T-helper 2 cell (primary cell): ENCODE measurements around the gene UAP1.
"Not testable (repeated sequence)": the region's sequence is repeated elsewhere in the genome, so short reads cannot be mapped to it uniquely, and the experiment has no call there.

ENCODE experiments used
- DNase-seq, 5 experiments: peaks; one replicate each; pipeline versions ENCODE4 v3.0.0 to v3.0.0-alpha.2; 2012 to 2022

UAP1 gene

DNA sequence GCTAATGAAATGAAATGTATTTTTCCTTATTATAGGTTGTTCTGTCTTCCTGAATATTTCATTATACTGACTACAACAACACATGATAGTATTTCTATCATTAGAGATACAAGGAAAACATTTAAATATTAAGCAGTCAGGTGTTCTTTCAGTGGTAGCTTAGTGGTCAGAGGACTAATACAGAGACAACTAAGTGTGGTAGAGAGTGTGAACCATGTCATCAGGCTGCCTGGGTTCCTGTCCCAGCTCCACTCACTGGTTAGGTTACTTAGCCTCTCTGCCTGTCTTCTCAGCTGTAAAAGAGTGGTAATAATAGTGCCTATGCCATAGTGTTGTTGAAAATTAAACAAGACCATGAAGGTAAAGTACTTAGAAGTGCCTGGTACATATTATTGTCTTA is 3.9 kb downstream of the UAP1 start:
- DNase-seq: peak in 1 of 5 experiments; percentile 9

DNA sequence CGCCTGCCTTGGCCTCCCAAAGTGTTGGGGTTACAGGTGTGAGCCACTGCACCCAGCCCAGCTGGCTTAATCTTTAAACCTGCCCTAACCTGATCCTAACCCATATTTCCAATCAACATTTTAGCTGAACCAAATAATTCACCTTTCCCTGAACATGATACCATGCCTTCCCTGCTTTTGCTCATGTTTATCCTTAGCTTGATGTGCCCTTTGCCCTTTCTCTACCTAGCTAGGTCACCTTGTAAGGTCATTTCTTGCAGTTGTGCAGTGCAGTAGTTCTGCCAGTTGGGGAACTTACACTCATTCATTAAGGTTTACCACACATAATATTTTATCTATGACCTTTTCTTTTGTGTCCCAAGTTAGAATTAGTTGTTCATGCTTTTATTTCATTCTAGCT is 5.3 kb downstream of the UAP1 start:
- DNase-seq: no peak

DNA sequence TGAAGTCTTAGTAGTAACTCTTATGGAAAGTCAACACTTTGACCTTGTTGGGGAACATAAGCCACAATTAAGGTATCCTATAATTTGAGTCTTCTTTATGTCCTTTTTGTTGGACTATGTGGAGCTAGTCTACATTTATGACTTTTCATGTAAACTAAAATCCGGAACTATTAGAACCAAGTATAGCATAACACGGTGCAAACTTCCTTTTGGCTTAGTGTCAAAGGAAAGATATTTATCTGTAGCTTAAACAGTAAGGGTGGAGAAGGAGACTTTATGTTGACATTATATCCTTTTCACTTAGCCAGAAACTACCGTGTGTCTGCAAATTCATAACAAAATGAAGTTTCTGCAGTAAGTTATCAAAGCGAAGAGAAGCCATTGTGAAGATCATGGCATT is 7.3 kb downstream of the UAP1 start:
- DNase-seq: no peak

DNA sequence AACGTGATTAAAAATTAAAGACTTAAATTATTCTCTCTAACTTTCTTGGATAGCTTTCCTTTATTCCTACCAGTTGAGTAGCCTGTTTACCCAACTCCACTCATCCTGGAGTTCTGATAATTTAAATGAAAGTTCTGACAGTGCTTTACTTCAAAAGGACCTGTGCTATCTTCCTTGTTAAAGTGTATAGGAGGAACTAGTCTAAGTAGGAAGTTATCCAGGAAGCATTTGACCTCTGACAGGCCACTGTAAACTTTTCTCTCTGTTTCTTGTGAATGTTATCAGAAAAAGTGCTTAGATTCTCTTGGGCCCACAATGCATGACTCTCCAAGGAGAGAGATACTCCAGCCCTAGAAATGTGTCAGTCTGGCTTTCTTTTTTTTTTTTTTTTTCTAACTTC is 9.2 kb downstream of the UAP1 start:
- no peak for DNase-seq

DNA sequence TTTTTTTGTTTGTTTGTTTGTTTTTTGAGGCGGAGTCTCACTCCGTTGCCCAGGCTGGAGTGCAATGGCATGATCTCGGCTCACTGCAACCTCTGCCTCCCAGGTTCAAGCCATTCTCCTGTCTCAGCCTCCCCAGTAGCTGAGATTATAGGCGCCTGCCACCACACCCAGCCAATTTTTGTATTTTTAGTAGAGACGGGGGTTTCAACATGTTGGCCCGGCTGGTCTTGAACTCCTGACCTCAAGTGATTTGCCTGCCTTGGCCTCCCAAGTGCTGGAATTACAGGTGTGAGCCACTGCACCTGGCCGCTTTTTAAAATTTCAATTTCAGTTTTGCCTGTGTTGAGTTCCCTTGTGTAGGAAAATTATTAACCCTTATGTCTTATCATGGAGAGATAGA is 9.6 kb downstream of the UAP1 start:
- DNase-seq: not testable (repeated sequence)

DNA sequence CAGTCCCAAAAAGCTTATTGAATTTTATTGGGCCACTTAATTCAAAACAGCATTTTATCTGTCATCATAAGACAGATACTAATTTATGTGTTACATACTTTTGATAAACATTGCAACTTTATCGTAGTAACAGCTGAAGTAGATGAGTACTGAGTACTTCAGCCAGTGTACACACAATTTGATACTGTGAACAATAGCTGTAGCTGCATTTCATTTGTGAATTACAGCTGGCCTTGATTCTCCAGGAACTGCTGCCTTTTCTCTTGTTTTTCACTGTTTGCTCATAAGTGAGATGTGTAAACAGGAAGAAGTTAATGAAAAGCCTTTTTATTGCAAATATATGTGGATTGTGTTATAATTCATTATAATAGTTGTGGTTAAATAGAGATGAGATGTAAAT is 10.2 kb downstream of the UAP1 start:
- no peak for DNase-seq

DNA sequence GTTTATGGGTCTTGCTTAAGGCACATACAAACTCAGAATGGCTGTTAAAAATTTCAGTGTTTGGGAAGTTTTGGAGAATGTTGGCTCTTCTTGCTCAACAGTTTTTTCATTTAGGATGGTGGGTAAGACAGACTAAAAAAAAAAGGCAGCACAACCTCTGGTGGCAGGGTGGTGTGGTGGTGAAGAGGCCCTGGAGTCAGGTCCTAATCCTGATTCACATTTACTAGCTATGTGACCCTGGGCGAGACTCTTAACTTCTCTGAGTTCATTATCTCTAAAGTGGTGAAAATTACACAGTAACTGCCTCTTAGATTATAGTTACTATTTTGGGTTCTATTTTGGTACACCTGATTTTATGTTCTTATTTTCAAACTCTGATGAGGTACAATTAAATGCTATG is 11.6 kb downstream of the UAP1 start:
- DNase-seq: no peak

DNA sequence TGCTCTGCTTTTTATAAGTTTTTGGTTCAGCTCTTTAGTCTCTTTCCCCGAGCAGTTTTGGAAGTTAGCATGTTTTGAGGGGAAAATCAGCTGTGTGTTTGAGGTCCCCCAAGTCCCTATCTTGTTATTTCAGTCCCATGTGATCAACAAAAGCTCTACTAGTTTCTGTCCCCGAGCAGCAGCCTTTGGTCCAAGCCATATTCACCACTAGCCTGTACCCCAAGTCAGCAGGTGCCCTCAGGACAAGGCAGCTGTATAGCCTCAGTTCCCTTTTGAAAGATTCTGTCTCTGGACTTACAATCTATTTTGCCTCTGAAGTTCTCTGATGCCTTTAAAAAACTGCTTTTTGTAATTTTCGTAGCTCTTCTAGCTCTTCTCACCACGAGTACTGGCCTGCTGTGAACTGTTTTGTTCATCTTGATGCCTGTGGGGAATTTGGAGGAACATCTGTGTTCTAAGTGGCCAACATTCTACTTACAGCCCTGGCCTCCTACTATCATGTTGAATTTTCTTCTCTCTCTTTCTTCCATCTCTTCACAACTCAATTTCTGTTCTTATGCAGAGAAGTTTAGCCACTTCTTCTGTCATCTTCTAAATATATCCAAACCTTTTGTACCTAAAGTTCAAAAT is 16.7 kb downstream of the UAP1 start:
- DNase-seq: no peak

DNA sequence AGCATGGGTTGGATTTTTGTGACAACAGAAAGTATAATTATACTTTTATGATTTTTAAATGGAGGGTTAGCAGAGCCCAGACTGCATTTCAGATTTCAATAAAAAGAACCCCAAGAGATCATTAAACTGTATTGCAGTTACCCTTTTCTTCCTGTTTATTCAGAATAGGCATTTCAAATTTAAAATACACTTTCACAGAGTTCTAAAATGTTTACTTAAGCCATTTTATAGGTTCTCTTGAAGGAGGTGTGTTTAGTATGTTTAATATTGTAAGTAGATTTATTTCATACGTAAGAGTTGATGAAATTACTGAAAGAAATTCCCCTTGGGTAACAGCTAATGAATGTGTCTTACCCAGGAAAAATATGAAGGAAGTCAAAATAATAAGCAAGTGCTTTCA is 17.4 kb downstream of the UAP1 start:
- DNase-seq: no peak

DNA sequence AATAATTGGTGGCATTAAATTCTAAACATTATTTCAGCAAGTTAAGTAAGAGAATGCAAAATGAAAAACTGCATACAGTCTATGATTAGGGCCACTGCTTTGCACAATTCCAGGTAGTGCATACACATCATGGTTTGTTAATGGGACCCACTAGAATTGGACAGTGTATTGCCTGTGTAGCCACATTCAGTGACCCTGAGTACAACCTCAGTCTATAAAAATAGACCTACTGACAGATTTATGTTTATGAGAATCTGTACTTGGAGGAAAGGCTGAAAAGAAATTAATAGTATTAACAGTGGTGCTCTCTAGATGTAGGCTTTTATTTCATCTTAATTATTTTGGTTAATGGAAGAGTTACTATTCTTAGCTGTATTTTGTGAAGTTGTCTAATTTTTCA is 18.8 kb downstream of the UAP1 start:
- DNase-seq: no peak

DNA sequence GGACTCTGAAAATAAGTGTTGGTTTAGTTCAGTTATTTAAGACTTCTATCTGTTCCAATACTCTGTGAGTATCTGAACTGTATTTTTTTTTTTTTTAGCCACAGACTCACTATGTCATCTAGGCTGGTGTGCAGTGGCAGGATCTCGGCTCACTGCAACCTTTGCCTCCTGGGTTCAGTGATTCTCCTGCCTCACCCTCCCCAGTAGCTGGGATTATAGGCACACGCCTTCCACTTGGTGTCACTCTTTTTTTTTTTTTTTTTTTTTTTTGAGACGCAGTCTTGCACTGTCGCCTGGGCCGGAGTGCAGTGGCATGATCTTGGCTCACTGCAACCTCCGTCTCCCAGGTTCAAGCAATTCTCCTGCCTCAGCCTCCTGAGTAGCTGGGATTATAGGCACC is 21.4 kb downstream of the UAP1 start:
- not testable (repeated sequence) for DNase-seq

DNA sequence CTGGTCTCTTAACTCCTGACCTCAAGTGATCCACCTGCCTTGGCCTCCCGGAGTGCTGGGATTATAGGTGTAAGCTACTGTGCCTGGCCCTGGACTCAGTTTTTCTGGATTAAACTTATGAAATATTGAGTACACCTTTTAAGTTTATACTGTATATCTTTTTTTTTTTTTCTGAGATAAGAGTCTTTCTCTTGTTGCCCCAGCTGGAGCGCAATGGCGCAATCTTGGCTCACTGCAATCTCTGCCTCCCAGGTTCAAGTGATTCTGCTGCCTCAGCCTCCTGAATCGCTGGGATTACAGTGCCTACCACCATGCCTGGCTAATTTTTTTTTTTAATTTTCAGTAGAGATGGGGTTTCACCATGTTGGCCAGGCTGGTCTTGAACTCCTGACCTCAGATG is 23.6 kb downstream of the UAP1 start:
- not testable (repeated sequence) for DNase-seq

DNA sequence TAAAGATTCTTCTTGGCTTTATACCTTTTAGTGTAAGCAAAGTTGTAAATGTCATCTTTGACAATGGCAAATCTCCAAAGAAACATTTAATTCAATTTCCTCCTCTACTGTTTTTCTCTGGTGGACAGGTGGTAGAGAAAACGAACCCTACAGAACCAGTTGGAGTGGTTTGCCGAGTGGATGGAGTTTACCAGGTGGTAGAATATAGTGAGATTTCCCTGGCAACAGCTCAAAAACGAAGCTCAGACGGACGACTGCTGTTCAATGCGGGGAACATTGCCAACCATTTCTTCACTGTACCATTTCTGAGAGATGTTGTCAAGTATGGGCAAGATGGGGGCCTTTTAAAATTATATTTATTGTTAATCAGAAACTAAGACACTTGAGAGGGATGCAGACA is 25.8 kb downstream of the UAP1 start:
- no peak for DNase-seq

DNA sequence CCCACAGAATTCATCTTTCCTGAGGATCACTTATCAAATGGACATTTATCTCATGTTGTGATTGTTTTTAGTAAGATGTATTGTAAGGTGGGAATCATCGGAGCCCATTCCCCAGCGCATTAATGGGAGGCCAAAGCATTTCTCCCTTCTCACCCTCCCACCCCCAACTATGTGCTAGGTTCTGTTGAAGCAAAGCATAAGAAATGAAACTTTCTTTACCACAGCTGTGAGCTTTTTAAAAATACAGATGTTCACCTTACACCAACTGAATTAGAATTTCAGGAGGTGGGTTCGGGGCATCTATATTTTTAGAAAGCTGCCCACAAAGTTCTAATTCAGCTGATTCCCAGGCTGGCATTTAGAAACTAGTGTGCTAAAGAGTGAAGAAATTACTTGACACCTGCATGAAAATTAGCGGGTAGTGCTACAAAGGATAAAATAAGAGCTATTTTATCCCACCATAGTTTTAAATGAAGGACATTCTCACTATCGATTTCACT is 26.3 kb downstream of the UAP1 start:
- DNase-seq: no peak

DNA sequence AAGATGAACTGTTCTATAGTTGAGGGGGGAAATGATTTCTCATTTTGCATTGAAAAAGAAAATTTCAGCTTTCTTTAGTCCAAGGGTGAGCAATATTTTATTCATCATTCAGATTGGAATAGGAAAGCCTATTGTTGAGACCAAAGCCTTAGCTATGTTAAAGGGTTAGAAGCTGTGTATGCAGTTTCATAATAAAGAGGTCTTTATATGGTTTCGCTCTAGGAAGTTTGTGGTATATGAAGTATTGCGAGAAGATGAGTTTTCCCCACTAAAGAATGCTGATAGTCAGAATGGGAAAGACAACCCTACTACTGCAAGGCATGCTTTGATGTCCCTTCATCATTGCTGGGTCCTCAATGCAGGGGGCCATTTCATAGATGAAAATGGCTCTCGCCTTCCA is 28.6 kb downstream of the UAP1 start:
- DNase-seq: no peak

DNA sequence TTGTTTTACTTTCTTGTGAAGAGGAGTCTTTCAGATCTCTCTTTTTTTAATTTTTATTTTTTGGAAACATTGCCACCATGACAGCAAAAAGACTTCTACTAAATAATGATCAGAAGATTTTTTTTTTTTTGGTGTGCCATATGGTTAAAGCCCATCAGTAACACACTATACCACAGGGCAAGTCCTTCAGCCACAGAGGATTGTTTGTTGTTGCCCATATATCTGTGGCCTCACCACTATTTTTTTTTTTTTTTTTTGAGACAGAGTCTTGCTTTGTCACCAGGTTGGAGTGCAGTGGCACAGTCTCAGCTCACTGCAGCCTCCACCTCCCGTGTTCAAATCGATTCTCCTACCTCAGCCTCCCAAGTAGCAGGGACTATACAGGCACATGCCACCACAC is 29.2 kb downstream of the UAP1 start:
- peak in 1 of 5 experiments; percentile 2 for DNase-seq

DNA sequence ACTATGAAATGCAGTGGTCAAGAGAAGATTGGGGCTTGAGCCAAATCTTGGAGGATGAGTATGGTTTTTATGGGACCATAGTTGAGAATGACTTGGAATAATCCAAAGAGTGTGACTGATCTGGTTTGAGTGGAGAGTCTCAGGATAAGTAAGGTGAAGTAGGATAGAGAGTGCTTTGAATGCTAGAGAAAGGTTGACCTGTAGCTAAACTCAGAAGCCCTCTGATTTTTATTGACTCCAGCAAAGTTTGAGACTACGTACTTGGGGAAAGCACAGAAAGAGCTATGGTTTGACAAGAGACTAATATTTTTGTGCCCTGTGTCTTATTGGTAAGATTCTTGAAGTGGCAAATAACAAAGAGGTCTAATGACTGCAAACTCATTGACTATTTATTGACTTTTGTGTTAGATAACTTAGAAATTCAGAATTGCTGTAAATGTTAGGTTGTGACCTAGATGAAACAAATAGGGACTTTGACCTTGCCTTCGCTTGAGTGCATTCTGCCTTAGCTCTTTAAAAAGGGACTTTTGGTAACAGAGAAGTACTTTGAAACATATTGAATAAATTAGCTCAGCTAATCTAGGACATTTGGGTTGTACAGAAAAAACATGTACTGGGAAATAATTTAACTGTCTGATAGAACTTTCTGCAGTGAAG is 35.1 kb downstream of the UAP1 start:
- DNase-seq: no peak

DNA sequence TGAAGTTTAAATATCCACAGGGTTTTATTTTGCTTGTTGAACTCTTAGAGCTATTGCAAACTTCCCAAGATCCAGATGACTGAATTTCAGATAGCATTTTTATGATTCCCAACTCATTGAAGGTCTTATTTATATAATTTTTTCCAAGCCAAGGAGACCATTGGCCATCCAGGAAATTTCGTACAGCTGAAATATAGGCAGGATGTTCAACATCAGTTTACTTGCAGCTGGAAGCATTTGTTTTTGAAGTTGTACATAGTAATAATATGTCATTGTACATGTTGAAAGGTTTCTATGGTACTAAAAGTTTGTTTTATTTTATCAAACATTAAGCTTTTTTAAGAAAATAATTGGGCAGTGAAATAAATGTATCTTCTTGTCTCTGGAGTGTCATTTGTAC is 37.9 kb downstream of the UAP1 start:
- no peak for DNase-seq

DNA sequence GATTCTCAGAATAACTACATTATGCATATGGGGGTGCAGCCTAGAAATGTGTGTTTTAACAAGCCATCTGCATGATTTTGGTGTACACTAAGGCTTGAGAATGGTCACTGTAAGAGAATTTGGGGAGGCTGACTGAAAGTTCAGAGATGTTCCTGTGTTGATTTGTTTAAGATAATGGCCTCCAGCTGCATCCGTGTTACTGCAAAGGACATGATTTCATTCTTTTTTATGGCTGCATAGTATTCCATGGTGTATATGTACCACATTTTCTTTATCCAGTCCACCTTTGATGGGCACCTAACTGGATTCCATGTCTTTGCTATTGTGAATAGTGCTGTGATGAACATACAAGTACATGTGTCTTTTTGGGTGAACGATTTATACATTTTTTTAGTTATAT is 41.6 kb downstream of the UAP1 start:
- DNase-seq: not testable (repeated sequence)

DNA sequence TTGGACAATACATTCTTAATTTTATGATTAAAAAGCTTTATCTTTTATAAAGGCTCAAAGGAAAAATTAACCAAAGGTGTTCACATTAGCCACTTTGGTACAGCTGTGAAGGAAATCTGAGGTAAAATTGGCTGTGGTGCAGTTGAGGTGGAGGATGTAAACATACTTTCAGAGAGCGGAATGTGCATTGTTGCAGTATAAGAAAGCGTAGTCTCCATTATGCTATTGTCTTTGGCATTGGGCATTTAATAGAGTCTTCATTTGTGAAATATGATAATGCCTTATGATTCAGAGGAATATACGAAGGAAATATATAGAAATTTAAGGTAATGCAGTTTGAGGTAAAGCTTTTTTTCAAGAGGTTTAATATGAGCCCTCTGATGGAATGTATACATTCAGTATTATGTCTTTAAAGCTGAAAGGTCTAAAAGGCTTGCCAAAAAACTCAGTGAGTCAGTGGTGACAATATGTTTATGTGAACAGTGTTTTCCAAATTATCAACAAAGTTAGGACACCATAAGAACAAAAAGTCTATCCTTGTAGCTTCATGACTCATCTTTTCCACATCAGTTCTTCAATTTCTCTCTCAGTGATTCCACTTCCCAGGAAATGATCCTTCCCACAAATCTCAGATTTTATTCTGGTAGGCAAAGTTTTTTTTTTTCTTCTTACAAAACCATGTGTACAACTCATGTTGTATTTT is 43.9 kb downstream of the UAP1 start:
- DNase-seq: no peak

DNA sequence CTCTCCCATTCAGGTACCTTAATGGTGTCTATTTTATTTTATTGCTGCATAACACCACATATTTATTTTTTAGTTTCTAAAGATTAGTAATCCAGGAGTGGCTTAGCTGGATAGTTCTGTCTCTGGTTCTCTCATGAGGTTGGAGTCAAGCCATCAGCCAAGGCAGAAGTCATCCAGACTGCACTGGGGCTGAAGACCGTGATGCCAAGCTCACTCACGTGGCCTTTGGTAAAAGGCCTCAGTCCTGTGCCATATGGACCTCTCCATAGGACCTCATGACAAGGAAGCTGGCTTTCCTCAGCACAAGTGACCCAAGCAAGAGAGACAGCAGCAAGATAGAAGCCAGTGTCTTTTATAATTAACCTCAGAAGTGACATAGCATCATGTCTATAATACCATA is 47.8 kb downstream of the UAP1 start:
- DNase-seq: no peak

DNA sequence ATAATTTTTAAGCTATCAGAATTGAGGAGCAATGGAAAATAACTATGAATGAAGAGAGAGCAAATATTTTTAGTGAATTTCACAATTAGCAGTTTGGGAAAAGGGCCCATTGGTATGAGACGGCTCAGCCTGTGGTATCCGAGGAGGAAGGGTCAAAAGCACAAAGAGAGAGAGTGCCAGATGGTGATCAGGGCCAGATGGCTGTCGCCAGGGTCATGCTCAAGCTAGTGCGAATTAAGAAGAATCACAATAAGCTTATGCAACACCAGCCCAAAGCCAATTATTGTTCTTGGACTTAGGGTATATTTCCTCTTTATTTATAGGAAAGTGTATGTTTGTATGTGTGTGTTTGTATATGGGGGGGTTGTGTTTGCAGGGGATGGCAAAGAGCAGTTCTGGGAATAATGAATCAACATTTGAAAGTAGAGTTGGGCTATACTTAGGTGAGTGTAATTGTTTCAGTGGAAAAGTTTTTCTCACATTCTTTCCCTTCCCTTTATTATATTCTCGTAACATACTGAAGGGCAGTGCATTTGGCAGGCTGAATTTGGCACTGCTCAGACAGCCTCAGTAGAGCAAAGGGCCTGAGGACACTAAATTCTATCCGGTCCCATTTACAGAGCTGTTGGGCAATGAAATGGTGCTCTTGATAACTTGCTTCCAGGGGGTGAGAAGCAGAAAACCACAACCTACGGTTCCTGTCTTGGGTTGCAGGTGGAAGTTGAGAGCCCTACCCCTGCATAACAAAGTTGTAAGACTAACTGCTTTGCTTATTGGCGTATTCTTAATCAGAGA is 51.3 kb downstream of the UAP1 start:
- no peak for DNase-seq

DNA sequence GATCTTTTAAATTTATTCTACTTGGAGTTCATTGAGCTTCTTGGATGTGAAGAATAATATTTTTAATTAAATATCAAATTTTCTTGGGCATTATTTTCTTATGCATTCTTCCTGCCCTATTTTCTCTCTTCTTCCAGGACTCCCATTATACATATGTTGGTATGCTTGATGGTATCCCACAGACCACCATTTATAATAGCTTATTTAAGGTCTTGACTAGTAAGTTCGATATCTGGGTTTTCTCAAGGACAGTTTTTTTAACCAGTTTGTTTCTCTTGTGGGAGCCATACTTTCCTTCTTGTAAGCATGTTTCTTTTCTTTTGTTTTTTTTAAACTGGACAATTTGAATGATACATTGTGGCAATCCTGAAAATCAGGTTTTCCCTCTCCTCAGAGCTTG is 55.3 kb downstream of the UAP1 start:
- no peak for DNase-seq
